Stimulated activated CD4-positive, alpha-beta T cell treated with anti-CD3 and anti-CD28 coated beads, Interleukin-4, amount 100 ng/mL, for 48 hours (primary cell): ENCODE results near the gene FZD10.

Source experiments
- DNase-seq, 2 donors: peaks; one replicate each; pipeline ENCODE4 v3.0.0-alpha.2; 2020; ENCODE audit warnings: low read depth in 2 of 2

Gene FZD10

DNA sequence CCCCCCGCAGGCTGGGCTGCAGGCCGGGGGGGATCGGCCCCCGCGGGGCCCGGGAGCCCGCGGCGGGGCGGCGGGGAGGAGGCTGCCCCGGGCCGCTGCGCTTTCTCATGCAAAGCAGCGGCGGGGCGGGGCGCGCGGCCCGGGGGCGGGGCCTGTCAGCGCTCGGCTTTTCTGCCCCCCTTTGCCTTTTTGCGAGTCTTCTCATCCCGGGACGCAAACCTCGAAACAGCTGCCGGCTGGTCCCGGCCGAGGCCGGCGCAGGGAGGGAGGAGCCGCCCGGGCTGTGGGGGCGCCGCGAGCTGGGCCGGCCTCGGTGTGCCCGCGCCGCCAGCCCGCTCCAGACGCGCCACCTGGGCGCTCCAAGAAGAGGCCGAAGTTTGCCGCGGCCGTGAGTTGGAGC lies at the start of gene FZD10:
TSS of gene FZD10 (plus strand) at position 198 of the 400 bp plus-strand sequence. CDS start 479 bp downstream, outside the sequence.
- peak in 1 of 2 donors; percentile 30 for DNase-seq

- no peak for DNase-seq
Measured at GRCh38 chr12:130114952-130115351, 47.3 kb upstream of the FZD10 start.

GRCh38 chr12:130115646-130116045 lies 46.6 kb upstream of the FZD10 start:
- DNase-seq, result no peak

DNA sequence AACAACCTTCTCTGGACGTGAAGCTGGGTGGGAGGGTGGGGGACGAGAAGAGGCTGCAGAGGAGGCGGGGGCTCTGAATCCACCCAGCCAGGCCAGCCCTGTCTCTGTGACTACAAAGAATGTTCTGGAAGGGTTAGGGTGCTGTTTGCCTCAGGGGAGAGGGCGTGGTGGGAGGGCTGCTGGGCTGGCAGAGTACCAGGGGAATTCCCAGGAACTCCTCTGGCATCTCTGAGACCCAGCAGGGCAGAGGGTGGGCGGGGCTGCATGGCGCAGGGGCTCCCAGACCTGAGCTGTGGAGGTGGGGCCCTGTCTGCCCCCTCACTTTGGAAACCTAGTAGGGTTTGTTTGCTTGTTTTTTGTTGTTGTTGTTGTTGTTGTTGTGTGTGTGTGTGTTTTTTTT lies 45.5 kb upstream of the FZD10 start:
- DNase-seq, result no peak

DNA sequence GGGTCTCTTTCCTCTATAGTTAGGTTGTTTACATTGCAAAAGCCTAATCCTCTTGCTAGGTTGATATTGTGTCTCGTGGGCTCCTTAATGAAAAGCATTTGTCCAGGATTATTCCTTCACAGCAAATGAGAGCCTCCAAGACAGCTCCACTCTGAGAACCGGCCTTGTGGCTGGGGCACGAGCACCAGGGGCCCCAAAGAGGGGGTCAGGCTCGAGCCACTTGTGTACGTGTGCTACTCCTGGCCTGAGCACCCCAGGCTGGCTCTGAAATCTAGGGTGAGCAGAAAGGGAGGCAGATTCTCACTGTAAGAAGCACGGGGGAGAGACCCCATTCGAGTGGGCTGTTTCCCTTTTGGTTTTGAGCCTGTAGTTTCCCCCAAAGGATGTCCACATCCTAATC lies 45.0 kb upstream of the FZD10 start:
- DNase-seq, result no peak

DNA sequence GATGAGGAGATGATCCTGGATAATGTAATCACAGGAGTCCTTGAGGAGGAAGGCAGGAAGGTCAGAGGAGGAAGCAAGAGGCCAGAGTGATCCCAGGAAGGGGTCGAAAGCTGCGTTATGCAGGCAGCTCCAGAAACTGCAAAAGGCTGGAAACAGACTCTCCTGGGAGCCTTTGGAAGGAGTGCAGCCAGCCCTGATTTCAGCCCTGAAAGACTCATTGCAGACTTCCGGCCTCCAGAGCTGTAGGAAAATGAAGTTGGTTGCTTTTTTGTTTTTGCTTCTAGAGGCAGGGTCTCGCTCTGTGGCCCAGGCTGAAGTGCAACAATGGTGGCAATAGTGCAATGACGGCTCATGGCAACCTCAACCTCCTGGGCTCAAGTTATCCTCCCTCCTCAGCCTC lies 44.6 kb upstream of the FZD10 start:
- no peak for DNase-seq

- DNase-seq, result no peak
Measured at GRCh38 chr12:130118181-130118580, 44.1 kb upstream of the FZD10 start.

DNA sequence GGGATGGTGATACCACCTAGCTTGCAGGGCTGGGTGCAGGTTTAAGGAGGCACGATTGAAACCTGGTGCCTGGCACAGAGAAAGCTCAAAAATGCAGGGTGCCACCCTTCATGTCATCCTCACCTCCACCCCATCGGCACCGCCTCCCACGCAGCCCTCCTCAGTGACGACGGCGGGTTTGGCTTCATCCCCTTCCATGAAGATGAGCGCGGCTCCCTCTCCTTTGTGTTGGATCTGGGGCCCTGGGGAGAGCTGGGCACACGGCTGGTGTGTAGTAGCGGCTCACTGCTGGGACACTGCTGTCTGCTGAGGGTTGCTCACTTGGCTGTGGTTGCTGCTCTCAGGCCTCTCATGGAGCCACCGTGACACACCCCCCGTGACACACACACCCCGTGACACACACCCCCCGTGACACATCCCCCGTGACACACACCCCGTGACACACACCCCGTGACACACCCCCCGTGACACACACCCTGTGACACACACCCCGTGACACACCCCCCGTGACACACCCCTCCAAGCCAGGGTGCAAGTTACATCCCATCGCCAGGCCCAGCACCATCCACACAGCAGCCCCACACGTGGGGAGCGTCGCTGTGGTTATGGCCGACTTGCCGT lies 42.9 kb upstream of the FZD10 start:
- DNase-seq, result no peak

- DNase-seq, result no peak
Measured at GRCh38 chr12:130120012-130120805, 42.1 kb upstream of the FZD10 start.

- no peak for DNase-seq
Measured at GRCh38 chr12:130121226-130122000, 40.9 kb upstream of the FZD10 start.

DNA sequence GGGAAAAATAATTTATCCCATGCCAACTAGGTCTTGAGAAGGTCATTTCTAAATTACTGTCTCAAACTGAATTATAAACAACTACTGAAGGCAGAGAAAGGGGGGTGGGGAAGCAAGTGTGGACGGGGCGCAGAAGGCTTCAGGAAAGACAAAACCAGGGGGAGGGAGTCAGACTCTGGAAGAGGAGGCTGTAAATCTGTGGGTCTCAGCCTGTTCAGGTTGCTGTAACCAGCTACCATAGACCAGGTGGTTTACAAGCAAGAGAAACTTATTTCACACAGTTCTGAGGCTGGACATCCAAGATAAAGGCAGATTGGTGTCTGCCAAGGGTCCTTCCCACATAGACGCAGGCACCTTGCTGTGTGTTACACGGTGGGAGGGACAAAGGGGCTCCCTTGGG lies 39.9 kb upstream of the FZD10 start:
- DNase-seq, result no peak

- DNase-seq, result no peak
Measured at GRCh38 chr12:130124106-130124505, 38.2 kb upstream of the FZD10 start.

DNA sequence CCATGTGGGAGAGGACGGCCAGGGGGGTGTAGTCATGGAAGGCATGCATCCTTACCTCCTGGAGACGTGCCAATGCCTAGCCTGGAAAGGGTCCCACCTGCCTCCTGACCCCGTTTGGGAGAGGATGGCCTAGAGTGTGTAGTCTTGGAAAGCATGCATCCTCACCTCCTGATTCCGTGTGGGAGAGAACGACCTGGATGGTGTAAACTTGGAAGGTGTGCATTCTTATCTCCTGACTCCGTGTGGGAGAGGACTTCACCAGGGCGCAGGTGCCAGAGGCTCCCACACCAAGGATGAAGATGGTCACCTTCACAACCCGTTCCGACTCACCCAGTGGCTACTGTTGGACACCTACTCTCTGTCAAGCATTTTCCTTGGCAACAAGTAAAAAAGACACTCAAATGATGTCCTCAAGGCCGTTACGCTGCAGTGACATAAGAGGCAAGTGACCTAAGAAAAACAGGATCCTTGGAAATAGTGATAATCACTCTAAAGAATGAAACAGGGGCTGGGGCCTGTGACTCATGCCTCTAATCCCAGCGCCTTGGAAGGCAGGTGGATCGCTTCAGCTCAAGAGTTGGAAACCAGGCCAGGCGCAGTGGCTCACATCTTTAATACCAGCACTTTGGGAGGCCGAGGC lies 37.5 kb upstream of the FZD10 start:
- no peak for DNase-seq

GRCh38 chr12:130126023-130126432 lies 36.2 kb upstream of the FZD10 start:
- DNase-seq, result no peak

DNA sequence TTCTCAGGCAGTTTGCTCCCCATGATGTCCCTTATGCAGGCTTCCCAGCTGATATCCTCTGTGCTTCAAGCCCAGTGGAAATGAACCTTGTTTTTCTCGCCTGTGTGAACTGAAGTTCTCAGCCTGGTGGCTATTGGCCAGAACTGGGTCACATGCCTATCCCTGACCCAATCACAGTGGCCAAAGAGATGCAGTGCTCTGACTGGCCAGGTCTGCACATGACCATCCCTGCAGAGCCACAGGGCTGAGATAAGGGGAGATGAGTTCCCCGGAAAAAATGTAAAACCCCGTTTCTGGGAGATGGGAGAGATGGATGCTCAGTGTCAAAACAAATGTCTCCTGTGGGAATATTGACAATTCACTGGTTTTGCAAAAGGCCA lies 34.7 kb upstream of the FZD10 start:
- DNase-seq, result no peak

- DNase-seq, result no peak
Measured at GRCh38 chr12:130127912-130128789, 34.1 kb upstream of the FZD10 start.

DNA sequence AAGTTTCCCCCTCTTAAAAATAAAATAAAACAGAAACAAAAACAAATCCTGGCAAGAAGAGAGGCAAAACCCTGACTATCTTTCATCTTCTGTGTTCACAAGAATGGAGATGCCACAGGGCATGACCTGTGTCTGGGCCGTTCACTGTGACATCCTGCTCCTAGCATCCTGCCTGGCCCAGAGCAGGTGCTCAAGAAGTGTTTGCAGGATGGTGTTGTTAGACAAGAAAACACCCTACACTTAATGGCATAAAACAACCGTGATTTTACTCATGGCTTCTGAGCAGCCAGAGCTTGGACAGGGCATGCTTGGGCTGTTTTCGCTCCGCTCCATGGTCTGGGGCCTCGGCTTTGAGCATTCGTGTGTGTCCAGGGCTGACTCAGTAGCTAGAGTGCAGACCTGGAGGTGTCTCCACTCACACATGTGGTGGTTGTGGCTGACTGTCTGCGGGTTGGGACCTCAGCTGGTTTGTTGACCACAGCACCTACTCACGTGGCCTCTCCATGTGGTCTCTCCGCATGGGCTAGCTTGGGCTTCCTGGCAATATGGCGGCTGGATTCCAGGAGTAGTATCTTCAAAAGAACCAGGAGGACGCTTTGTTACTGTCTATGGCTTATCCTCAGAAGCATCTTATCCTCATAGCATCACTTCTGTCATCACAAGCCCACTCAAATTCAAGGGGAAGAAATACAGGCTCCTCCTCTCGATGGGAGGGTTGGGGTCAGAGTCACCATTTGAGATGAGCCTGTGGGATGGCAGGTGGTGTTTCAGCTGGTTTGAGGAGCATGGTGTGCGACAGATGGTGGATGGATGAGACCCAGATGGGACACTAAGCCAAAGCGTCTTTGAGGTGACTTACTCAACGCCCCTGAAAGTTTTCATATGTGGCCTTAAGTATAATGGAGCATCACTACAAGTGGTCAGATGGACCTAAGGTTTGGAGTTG lies 33.2 kb upstream of the FZD10 start:
- DNase-seq, result no peak

DNA sequence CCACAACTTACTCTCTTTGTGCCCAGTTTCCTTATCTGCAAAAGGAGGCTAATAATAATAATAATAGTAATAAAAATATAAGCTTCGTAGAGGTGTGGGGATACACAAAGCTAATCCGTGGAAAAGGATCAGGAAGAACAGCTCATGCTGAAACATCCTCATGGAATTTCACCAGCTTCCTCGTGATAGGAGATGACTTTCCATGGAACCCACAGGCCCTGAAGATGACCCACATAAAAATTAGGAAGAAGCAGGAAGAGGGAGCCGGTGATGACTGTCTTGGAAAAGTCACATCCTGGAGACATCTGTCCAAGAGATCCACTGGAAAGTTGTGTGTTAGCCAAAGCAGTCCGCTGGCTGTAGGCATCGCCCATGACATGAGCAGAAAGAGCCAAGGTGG lies 31.9 kb upstream of the FZD10 start:
- DNase-seq, result no peak

GRCh38 chr12:130131025-130131424 lies 31.2 kb upstream of the FZD10 start:
- no peak for DNase-seq

DNA sequence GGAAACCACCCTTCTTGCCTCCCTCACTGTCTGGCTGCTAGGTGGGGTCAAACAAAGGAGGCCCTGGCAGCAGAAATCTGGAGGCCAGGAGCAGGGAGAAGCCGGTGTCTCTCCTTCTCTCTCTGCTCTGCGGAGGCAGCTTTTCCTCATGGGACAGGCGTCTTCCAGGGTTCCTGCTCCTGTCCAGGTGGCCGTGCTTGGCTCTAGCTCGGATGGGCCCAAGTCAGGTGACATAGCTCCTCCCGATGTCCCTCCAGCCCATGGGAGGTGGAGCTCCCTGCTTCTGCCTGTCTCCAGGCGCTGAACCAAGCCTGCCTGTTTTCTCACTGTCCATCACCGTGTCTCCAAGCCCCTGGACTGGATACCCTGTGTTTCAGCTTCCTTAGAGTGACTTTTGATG lies 30.5 kb upstream of the FZD10 start:
- no peak for DNase-seq
